Effector memory CD4-positive, alpha-beta T cell (primary cell): ENCODE measurements around the gene OXSR1.
"Not testable (repeated sequence)": the region's sequence is repeated elsewhere in the genome, so short reads cannot be mapped to it uniquely, and the experiment has no call there.

ENCODE experiments used
- DNase-seq, 3 donors: peaks; one replicate each; pipeline ENCODE4 v3.0.0-alpha.2; 2020
- H3K27ac ChIP-seq: 2 replicates; pipeline ENCODE4 v1.7.0; 2013; ENCODE audit warnings: mild to moderate bottlenecking, low read length, moderate library complexity; ENCODE audit not compliant: insufficient read depth, poor library complexity, severe bottlenecking
- H3K27me3 ChIP-seq: replicated peaks from 2 replicates; pipeline ENCODE4 v1.7.0; 2013; ENCODE audit warnings: mild to moderate bottlenecking, low read length; ENCODE audit not compliant: insufficient read depth, control insufficient read depth, poor library complexity, severe bottlenecking
- H3K36me3 ChIP-seq: 2 replicates; pipeline ENCODE4 v1.7.0; 2013; ENCODE audit warnings: mild to moderate bottlenecking, low read length, moderate library complexity; ENCODE audit not compliant: control insufficient read depth, insufficient read depth
- H3K4me1 ChIP-seq: 2 replicates; pipeline ENCODE4 v1.7.0; 2013; ENCODE audit warnings: low read length, mild to moderate bottlenecking; ENCODE audit not compliant: control insufficient read depth, insufficient read depth, poor library complexity, severe bottlenecking
- H3K4me3 ChIP-seq: 2 replicates; pipeline ENCODE4 v1.7.0; 2013; ENCODE audit warnings: low read length, low read depth, mild to moderate bottlenecking; ENCODE audit not compliant: insufficient read depth, poor library complexity, severe bottlenecking
- H3K9me3 ChIP-seq: 2 replicates; pipeline ENCODE4 v1.7.0; 2013; ENCODE audit warnings: mild to moderate bottlenecking, low read length, moderate library complexity; ENCODE audit not compliant: control insufficient read depth

Gene OXSR1

DNA sequence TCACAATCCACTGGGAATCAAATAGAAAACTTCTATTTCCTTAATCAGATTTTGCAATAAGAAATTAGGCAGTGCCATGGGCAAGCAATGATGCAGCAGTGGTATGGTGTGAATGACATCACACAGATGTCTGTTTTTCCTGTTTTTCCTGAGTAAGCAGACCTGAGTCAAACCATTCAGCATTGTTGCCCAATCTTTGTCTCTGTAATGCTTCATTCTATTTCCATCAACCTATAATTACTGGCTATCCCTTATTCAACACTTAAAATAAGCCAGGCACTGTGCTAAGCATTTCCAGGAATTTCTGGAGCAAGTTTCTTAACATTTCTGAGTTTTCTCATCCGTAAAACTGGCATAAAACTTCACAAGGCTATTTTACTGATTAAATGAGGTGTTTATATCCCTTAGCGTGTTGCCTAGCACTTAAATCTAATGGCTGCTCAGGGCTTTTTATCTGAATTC, 11.3 kb upstream of the OXSR1 start:
- Histone ChIP-seq H3K36me3 (no peaks in the 10 kb centered on the region), H3K27me3 (no peaks in the 10 kb centered on the region), H3K9me3 (no peaks in the 10 kb centered on the region), H3K4me3 (no peak overlapping the region), H3K4me1 (peaks cover 3% of the 10 kb centered on the region), H3K27ac (no peak overlapping the region)
- DNase-seq = no peak

- no peaks in the 10 kb centered on the region for H3K36me3 ChIP-seq
- no peaks in the 10 kb centered on the region for H3K9me3 ChIP-seq
- DNase-seq = no peak
- no peaks in the 10 kb centered on the region for H3K27me3 ChIP-seq
- peaks cover 3% of the 10 kb centered on the region for H3K4me1 ChIP-seq
- H3K4me3 ChIP-seq = no peak overlapping the region
- H3K27ac ChIP-seq = no peak overlapping the region
These were observed 10.6 kb upstream of the OXSR1 start for GRCh38 chr3:38154625-38155255.

DNA sequence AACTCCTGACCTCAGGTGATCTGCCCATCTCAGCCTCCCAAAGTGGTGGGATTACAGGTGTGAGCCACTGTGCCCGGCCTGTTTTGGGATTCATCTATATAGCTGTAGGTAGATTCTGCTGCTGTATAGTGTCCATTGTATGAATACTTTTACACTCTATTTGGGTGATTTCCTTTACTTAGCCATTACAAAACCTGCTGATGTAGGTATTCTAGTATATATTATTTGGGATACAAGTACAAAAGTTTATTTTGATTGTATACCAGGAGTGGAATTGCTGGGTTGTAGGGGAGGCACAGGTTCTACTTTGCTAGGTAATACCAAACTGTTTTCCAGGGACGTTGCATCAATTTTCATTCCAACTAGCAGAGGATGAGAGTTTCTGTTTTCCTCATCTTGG, 9.5 kb upstream of the OXSR1 start:
- Histone ChIP-seq H3K4me3 (no peak overlapping the region), H3K36me3 (no peaks in the 10 kb centered on the region), H3K9me3 (no peaks in the 10 kb centered on the region), H3K27ac (no peak overlapping the region), H3K4me1 (peaks cover 3% of the 10 kb centered on the region), H3K27me3 (no peaks in the 10 kb centered on the region)
- no peak for DNase-seq

- DNase-seq = no peak
- Histone ChIP-seq H3K9me3 (no peaks in the 10 kb centered on the region), H3K4me3 (no peak overlapping the region), H3K27me3 (no peaks in the 10 kb centered on the region), H3K27ac (no peak overlapping the region), H3K4me1 (peaks cover 3% of the 10 kb centered on the region), H3K36me3 (no peaks in the 10 kb centered on the region)
These were observed 8.2 kb upstream of the OXSR1 start for GRCh38 chr3:38157117-38157516.

- no peak for DNase-seq
- Histone ChIP-seq H3K9me3 (no peaks in the 10 kb centered on the region), H3K4me1 (no peaks in the 10 kb centered on the region), H3K27ac (no peak overlapping the region), H3K36me3 (no peaks in the 10 kb centered on the region), H3K27me3 (no peaks in the 10 kb centered on the region), H3K4me3 (no peak overlapping the region)
These were observed 7.7 kb upstream of the OXSR1 start for GRCh38 chr3:38157595-38157994.

DNA sequence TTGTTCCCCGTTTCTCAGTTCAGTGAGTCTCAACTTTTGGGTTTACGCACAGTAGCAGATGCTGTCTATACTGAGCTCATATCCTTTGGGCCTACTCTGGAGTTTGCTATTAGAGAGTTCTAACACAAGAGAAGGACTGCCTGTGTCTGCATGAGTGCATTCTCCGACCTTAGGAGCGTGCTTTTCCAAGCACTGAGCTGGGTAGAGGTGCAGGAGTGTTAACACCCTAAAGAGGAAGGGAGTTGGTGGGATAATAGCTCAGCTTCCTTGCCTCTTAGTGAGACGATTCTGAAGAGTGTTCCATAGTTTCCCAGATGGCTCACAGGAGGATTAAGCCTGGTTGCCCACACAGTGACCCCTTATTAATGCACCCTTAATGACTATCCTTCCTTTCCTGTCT, 6.9 kb upstream of the OXSR1 start:
- DNase-seq = no peak
- H3K27ac ChIP-seq = no peak overlapping the region

GRCh38 chr3:38160704-38161103, 4.6 kb upstream of the OXSR1 start:
- not testable (repeated sequence) for H3K27me3 ChIP-seq, H3K36me3 ChIP-seq, H3K4me3 ChIP-seq, DNase-seq, H3K4me1 ChIP-seq, H3K9me3 ChIP-seq, H3K27ac ChIP-seq

More for the DNA sequence above, 6.9 kb upstream of the OXSR1 start:
- H3K36me3 ChIP-seq = no peaks in the 10 kb centered on the region
- H3K4me1 ChIP-seq = no peaks in the 10 kb centered on the region
- H3K9me3 ChIP-seq = no peaks in the 10 kb centered on the region
- H3K27me3 ChIP-seq = no peaks in the 10 kb centered on the region
- H3K4me3 ChIP-seq = no peak overlapping the region

- no peaks in the 10 kb centered on the region for H3K27me3 ChIP-seq
- peaks cover 10% of the 10 kb centered on the region for H3K4me1 ChIP-seq
- no peaks in the 10 kb centered on the region for H3K9me3 ChIP-seq
- no peaks in the 10 kb centered on the region for H3K36me3 ChIP-seq
- H3K4me3 ChIP-seq = no peak overlapping the region
- no peak overlapping the region for H3K27ac ChIP-seq
- no peak for DNase-seq
These were observed 2.1 kb upstream of the OXSR1 start for GRCh38 chr3:38163117-38163840.

DNA sequence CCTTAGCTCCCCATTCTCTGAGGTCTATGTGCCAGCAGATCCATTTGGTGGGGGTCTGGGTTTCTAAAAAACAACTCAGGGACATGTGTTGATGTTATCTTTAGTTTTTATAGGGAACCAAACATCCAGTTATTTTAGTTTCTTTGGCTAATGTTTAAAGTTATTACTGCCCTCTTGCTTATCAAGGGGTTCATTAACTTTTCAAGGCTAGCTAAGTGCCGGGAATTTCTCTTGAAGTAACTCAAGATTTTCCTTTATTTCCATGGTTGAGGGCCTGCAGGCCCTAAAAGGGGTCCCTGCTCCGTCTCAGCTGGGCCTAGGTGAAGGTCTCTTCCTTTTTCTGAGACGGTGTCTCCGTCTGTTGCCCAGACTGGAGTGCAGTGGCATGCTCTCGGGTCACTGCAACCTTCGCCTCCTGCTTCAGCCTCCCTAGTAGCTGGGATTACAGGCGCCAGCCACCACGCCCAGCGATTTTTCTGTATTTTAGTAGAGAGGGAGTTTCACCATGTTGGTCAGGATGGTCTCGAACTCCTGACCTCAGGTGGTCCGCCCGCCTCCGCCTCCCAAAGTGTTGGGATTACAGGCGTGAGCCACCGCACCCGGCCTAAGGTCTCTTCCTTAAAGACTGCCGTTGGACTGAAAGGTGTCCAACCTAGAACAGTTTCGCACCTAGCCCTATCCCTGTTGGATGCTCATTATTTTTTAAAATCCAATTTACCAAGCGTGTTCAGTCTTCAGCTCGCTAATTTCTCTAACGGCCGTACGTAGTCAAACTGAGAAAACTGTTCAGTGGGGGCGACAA, 1.3 kb upstream of the OXSR1 start:
- peak overlapping the region; percentile 94 for H3K4me3 ChIP-seq
- no peaks in the 10 kb centered on the region for H3K27me3 ChIP-seq
- no peak for DNase-seq
- no peaks in the 10 kb centered on the region for H3K36me3 ChIP-seq
- peak overlapping the region; percentile 98 for H3K27ac ChIP-seq
- peaks cover 10% of the 10 kb centered on the region for H3K4me1 ChIP-seq
- H3K9me3 ChIP-seq = no peaks in the 10 kb centered on the region

DNA sequence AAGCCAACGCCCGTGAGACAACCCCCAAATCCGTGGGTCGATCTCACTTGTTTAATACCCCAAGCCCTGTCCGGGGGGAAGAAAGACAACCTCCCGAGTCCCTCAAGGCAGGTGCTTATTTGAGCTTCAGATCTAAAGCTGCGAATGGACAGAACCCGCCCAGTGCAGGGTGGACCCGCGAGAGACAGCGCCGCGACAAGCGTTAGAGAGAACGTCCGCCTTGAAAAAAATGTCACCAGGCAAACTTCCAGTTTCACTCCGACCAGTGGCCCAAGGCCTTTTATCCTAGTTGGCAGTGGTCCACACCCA, 740 bp upstream of the OXSR1 start:
- Histone ChIP-seq H3K27me3 (no peaks in the 10 kb centered on the region), H3K27ac (peak overlapping the region; percentile 98), H3K4me3 (peak overlapping the region; percentile 94), H3K4me1 (peaks cover 10% of the 10 kb centered on the region), H3K9me3 (no peaks in the 10 kb centered on the region), H3K36me3 (no peaks in the 10 kb centered on the region)
- no peak for DNase-seq
